Measurements from ENCODE around the gene PSMF1.
"Not testable (repeated sequence)": the region's sequence is repeated elsewhere in the genome, so short reads cannot be mapped to it uniquely, and the experiment has no call there.

The PSMF1 gene

GRCh38 chr20:1204576-1204975 lies 86.2 kb downstream of the PSMF1 start:
- no peak overlapping the region for H3K4me3 Mint-ChIP-seq
- no peak for ATAC-seq
- no peak overlapping the region for H3K27ac Mint-ChIP-seq
- H3K4me1 Mint-ChIP-seq: no peaks in the 10 kb centered on the region
- H3K9me3 Mint-ChIP-seq: no peaks in the 10 kb centered on the region
- no peaks in the 10 kb centered on the region for H3K27me3 Mint-ChIP-seq
- H3K36me3 Mint-ChIP-seq: no peaks in the 10 kb centered on the region

GRCh38 chr20:1205802-1206201 lies 87.4 kb downstream of the PSMF1 start:
- Mint-ChIP-seq H3K4me3 (no peak overlapping the region), H3K27ac (no peak overlapping the region), H3K36me3 (no peaks in the 10 kb centered on the region)

GRCh38 chr20:1206366-1207148 lies 88.2 kb downstream of the PSMF1 start:
- no peak overlapping the region for H3K4me3 Mint-ChIP-seq
- no peak overlapping the region for H3K27ac Mint-ChIP-seq
- H3K36me3 Mint-ChIP-seq: no peaks in the 10 kb centered on the region
- no peak for ATAC-seq
- H3K4me1 Mint-ChIP-seq: no peaks in the 10 kb centered on the region
- peaks cover 15% of the 10 kb centered on the region for H3K27me3 Mint-ChIP-seq
- no peaks in the 10 kb centered on the region for H3K9me3 Mint-ChIP-seq

More at GRCh38 chr20:1205802-1206201, 87.4 kb downstream of the PSMF1 start:
- H3K4me1 Mint-ChIP-seq: no peaks in the 10 kb centered on the region
- ATAC-seq: no peak
- H3K27me3 Mint-ChIP-seq: peaks cover 8% of the 10 kb centered on the region
- H3K9me3 Mint-ChIP-seq: no peaks in the 10 kb centered on the region

- no peak overlapping the region for H3K27ac Mint-ChIP-seq
- no peak for ATAC-seq
Measured at GRCh38 chr20:1207293-1207878, 89.0 kb downstream of the PSMF1 start.

GRCh38 chr20:1209447-1210387 lies 91.3 kb downstream of the PSMF1 start:
- no peaks in the 10 kb centered on the region for H3K36me3 Mint-ChIP-seq
- H3K4me3 Mint-ChIP-seq: no peak overlapping the region
- no peak overlapping the region for H3K27ac Mint-ChIP-seq
- no peaks in the 10 kb centered on the region for H3K4me1 Mint-ChIP-seq
- peaks cover 37% of the 10 kb centered on the region for H3K27me3 Mint-ChIP-seq
- H3K9me3 Mint-ChIP-seq: no peaks in the 10 kb centered on the region
- ATAC-seq: no peak

More at GRCh38 chr20:1207293-1207878, 89.0 kb downstream of the PSMF1 start:
- Mint-ChIP-seq H3K27me3 (peaks cover 23% of the 10 kb centered on the region), H3K36me3 (no peaks in the 10 kb centered on the region), H3K4me3 (no peak overlapping the region), H3K9me3 (no peaks in the 10 kb centered on the region), H3K4me1 (no peaks in the 10 kb centered on the region)

GRCh38 chr20:1210501-1210900 lies 92.1 kb downstream of the PSMF1 start:
- Mint-ChIP-seq H3K27ac (no peak overlapping the region), H3K9me3 (no peaks in the 10 kb centered on the region), H3K4me1 (peaks cover 2% of the 10 kb centered on the region), H3K27me3 (peaks cover 45% of the 10 kb centered on the region), H3K36me3 (no peaks in the 10 kb centered on the region), H3K4me3 (no peak overlapping the region)
- ATAC-seq: no peak

- H3K4me1 Mint-ChIP-seq: peaks cover 5% of the 10 kb centered on the region
- H3K4me3 Mint-ChIP-seq: no peak overlapping the region
- ATAC-seq: no peak
- H3K27me3 Mint-ChIP-seq: peaks cover 59% of the 10 kb centered on the region
- no peak overlapping the region for H3K27ac Mint-ChIP-seq
- no peaks in the 10 kb centered on the region for H3K36me3 Mint-ChIP-seq
- no peaks in the 10 kb centered on the region for H3K9me3 Mint-ChIP-seq
Measured at GRCh38 chr20:1212023-1212422, 93.6 kb downstream of the PSMF1 start.

- Mint-ChIP-seq H3K9me3 (no peaks in the 10 kb centered on the region), H3K36me3 (no peaks in the 10 kb centered on the region), H3K4me1 (peaks cover 5% of the 10 kb centered on the region), H3K4me3 (no peak overlapping the region), H3K27ac (no peak overlapping the region), H3K27me3 (peaks cover 67% of the 10 kb centered on the region)
- ATAC-seq: peak; percentile 78
Measured at GRCh38 chr20:1212607-1213396, 94.4 kb downstream of the PSMF1 start.

- H3K36me3 Mint-ChIP-seq: no peaks in the 10 kb centered on the region
- H3K27ac Mint-ChIP-seq: no peak overlapping the region
- H3K27me3 Mint-ChIP-seq: peaks cover 81% of the 10 kb centered on the region
- H3K4me1 Mint-ChIP-seq: peaks cover 5% of the 10 kb centered on the region
- no peaks in the 10 kb centered on the region for H3K9me3 Mint-ChIP-seq
- no peak overlapping the region for H3K4me3 Mint-ChIP-seq
- no peak for ATAC-seq
Measured at GRCh38 chr20:1214838-1215261, 96.4 kb downstream of the PSMF1 start.

- ATAC-seq: no peak
- Mint-ChIP-seq H3K27ac (no peak overlapping the region), H3K4me1 (peaks cover 6% of the 10 kb centered on the region), H3K9me3 (no peaks in the 10 kb centered on the region), H3K4me3 (no peak overlapping the region), H3K36me3 (no peaks in the 10 kb centered on the region), H3K27me3 (peaks cover 75% of the 10 kb centered on the region)
Measured at GRCh38 chr20:1215386-1216170, 97.2 kb downstream of the PSMF1 start.

- Mint-ChIP-seq H3K27me3 (peaks cover 64% of the 10 kb centered on the region), H3K4me1 (peaks cover 16% of the 10 kb centered on the region)
- not testable (repeated sequence) for H3K36me3 Mint-ChIP-seq, H3K4me3 Mint-ChIP-seq, H3K27ac Mint-ChIP-seq, H3K9me3 Mint-ChIP-seq, ATAC-seq
Measured at GRCh38 chr20:1216527-1217427, 98.4 kb downstream of the PSMF1 start.

Data from stimulated activated memory B cell treated with anti-CD40 and anti-IgM and Interleukin-4, amounts not matched to agents 10 μg/mL and 1 μg/mL and 100 μg/mL, for 72 hours (primary cell).